ENCODE measurements around the gene ACOX3. TPM values are rescaled to one million over a fixed set of nuclear protein-coding genes. Genes with fewer than 3 reads are reported as not detected.

The ACOX3 gene
- total RNA-seq, 6 donors from 2014 or later = 23.7 to 56.6 (median 31.8) TPM

- no peaks in the 10 kb centered on the region for H3K4me1 ChIP-seq
- no peaks in the 10 kb centered on the region for H3K9me3 ChIP-seq
- peaks cover 0 to 30% (median 13%) of the 10 kb centered on the region in 4 donors for H3K36me3 ChIP-seq
- ATAC-seq (ENCODE audit: low FRiP score in 2 of 2) = no peak
- no peak overlapping the region for H3K27ac ChIP-seq
- no peaks in the 10 kb centered on the region for H3K27me3 ChIP-seq
- TF ChIP-seq, protein P1, sequence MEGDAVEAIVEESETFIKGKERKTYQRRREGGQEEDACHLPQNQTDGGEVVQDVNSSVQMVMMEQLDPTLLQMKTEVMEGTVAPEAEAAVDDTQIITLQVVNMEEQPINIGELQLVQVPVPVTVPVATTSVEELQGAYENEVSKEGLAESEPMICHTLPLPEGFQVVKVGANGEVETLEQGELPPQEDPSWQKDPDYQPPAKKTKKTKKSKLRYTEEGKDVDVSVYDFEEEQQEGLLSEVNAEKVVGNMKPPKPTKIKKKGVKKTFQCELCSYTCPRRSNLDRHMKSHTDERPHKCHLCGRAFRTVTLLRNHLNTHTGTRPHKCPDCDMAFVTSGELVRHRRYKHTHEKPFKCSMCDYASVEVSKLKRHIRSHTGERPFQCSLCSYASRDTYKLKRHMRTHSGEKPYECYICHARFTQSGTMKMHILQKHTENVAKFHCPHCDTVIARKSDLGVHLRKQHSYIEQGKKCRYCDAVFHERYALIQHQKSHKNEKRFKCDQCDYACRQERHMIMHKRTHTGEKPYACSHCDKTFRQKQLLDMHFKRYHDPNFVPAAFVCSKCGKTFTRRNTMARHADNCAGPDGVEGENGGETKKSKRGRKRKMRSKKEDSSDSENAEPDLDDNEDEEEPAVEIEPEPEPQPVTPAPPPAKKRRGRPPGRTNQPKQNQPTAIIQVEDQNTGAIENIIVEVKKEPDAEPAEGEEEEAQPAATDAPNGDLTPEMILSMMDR (IDR thresholded peaks at IDR 0.05) = no peak
- TF ChIP-seq POLR2A (IDR thresholded peaks at IDR 0.05) = no peak
- TF ChIP-seq EP300 (IDR thresholded peaks at IDR 0.05) = no peak
- TF ChIP-seq POLR2AphosphoS5 (IDR thresholded peaks at IDR 0.05) = no peak
- H3K4me3 ChIP-seq = no peak overlapping the region
- no peak for DNase-seq
- 90 to 92% methylated on average over 15 to 16 of the region's 16 CpGs for WGBS, 2 donors
Measured at GRCh38 chr4:8370106-8370787, 70.3 kb downstream of the ACOX3 start.

GRCh38 chr4:8369426-8370105 lies 71.0 kb downstream of the ACOX3 start:
- Histone ChIP-seq H3K4me1 (no peaks in the 10 kb centered on the region), H3K36me3 (peaks cover 0 to 30% (median 16%) of the 10 kb centered on the region in 4 donors), H3K4me3 (no peak overlapping the region), H3K9me3 (no peaks in the 10 kb centered on the region), H3K27ac (no peak overlapping the region), H3K27me3 (no peaks in the 10 kb centered on the region)
- ATAC-seq (ENCODE audit: low FRiP score in 2 of 2) (no peak), DNase-seq (no peak)
- WGBS, 2 donors = 90% methylated on average over 11 of the region's 13 CpGs; no CpG with 5 or more reads in 1 of the 2 donors
- no peak for TF ChIP-seq EP300 (IDR thresholded peaks at IDR 0.05)
- no peak for TF ChIP-seq POLR2AphosphoS5 (IDR thresholded peaks at IDR 0.05)
- no peak for TF ChIP-seq POLR2A (IDR thresholded peaks at IDR 0.05)

- no peaks in the 10 kb centered on the region for H3K27me3 ChIP-seq
- TF ChIP-seq EP300 (IDR thresholded peaks at IDR 0.05) (no peak), POLR2AphosphoS5 (IDR thresholded peaks at IDR 0.05) (no peak), POLR2A (IDR thresholded peaks at IDR 0.05) (no peak)
- TF ChIP-seq, protein P1 (IDR thresholded peaks at IDR 0.05) = no peak
- ATAC-seq (ENCODE audit: low FRiP score in 2 of 2) = no peak
- DNase-seq = no peak
- H3K9me3 ChIP-seq = no peaks in the 10 kb centered on the region
- no peak overlapping the region for H3K27ac ChIP-seq
- H3K4me1 ChIP-seq = no peaks in the 10 kb centered on the region
- 91 to 95% methylated on average over 8 to 11 of the region's 12 CpGs for WGBS, 2 donors
- H3K36me3 ChIP-seq = peaks cover 0 to 24% (median 15%) of the 10 kb centered on the region in 4 donors
- H3K4me3 ChIP-seq = no peak overlapping the region
Measured at GRCh38 chr4:8368998-8369397, 71.5 kb downstream of the ACOX3 start.

GRCh38 chr4:8368061-8368481 lies 72.5 kb downstream of the ACOX3 start:
- no peaks in the 10 kb centered on the region for H3K9me3 ChIP-seq
- no peaks in the 10 kb centered on the region for H3K27me3 ChIP-seq
- no peak overlapping the region for H3K4me3 ChIP-seq
- no peak overlapping the region for H3K27ac ChIP-seq
- ATAC-seq (ENCODE audit: low FRiP score in 2 of 2) = no peak
- 90 to 92% methylated on average over 10 to 12 of the region's 12 CpGs for WGBS, 2 donors
- peaks cover 0 to 23% (median 13%) of the 10 kb centered on the region in 4 donors for H3K36me3 ChIP-seq
- TF ChIP-seq POLR2AphosphoS5 (IDR thresholded peaks at IDR 0.05) (no peak), POLR2A (IDR thresholded peaks at IDR 0.05) (no peak), EP300 (IDR thresholded peaks at IDR 0.05) (no peak)
- TF ChIP-seq, protein P1 (IDR thresholded peaks at IDR 0.05) = no peak
- no peaks in the 10 kb centered on the region for H3K4me1 ChIP-seq
- DNase-seq = no peak

- 86 to 91% methylated on average over 17 of the region's 17 CpGs for WGBS, 2 donors
- no peaks in the 10 kb centered on the region for H3K4me1 ChIP-seq
Measured at GRCh38 chr4:8366601-8367000, 73.9 kb downstream of the ACOX3 start.

More at GRCh38 chr4:8366601-8367000, 73.9 kb downstream of the ACOX3 start:
- H3K36me3 ChIP-seq = peaks cover 0 to 23% (median 13%) of the 10 kb centered on the region in 4 donors
- H3K27me3 ChIP-seq = no peaks in the 10 kb centered on the region
- H3K9me3 ChIP-seq = no peaks in the 10 kb centered on the region
- no peak for DNase-seq
- H3K4me3 ChIP-seq = no peak overlapping the region
- TF ChIP-seq EP300 (IDR thresholded peaks at IDR 0.05) = no peak
- no peak for TF ChIP-seq POLR2AphosphoS5 (IDR thresholded peaks at IDR 0.05)
- H3K27ac ChIP-seq = no peak overlapping the region
- no peak for ATAC-seq (ENCODE audit: low FRiP score in 2 of 2)
